C4-2B (cell line): Measurements from ENCODE around the gene RBM6.

Source experiments
- H3K27ac ChIP-seq: fragments of 450-650 bp; 2 replicates; pipeline ENCODE4 v1.5.1; 2017
- ZFX ChIP-seq: fragments of 450-650 bp; IDR thresholded peaks from 2 replicates; pipeline ENCODE4 v1.6.1; 2017
- TF ChIP-seq, protein P1 (sequence below): fragments of 450-650 bp; conservative IDR thresholded peaks from 2 replicates; pipeline ENCODE4 v1.5.1; 2017; ENCODE audit warnings: mild to moderate bottlenecking

RBM6 gene

DNA sequence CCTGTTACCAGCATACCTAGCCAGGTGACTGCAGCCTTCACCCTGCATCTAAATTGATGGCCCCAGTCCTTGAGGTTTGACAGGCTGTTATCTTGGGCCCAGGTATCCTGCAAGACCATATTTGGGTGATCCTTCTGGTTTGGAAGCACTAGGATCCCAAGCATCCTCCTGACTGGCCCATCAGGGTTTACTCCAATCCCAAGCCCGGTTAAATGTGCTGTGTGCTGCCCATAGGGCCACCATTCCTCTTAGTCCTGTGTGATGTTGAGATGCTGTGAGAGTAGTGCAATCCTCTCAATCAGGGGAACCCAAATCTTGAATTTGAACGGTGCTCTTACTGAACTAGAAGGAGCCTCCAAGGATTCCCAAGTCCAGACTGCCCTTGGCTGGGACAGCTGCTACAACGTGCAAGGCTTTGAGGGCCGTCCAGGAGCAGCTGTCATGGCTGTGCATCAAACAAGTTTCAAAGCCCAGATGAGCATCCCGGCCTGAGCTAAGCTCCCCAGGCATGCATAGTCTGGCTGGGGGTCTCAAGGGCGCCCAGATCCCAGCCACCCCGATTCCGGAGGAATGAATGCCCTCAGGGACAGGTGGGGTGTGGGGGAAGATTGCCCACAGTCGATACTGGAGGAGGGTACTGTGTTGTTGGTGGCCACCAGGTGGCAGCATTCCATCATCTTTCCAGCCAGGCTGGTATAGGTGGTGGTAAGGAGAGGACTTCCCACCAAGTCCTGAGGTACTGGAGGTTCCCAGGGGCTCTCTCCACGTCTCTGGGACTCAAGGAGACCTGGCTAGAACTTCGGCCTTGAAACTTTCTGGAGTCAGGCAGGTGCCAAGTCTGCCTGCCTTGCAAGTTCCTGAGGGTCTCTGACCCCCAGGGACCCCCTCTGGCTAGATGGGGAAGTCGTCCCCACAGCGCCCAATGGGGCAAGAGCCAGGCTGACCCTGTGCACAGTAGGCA is 181.4 kb downstream of the RBM6 start:
- H3K27ac ChIP-seq, result no peak overlapping the region
- no peak for TF ChIP-seq ZFX
- TF ChIP-seq, protein P1, sequence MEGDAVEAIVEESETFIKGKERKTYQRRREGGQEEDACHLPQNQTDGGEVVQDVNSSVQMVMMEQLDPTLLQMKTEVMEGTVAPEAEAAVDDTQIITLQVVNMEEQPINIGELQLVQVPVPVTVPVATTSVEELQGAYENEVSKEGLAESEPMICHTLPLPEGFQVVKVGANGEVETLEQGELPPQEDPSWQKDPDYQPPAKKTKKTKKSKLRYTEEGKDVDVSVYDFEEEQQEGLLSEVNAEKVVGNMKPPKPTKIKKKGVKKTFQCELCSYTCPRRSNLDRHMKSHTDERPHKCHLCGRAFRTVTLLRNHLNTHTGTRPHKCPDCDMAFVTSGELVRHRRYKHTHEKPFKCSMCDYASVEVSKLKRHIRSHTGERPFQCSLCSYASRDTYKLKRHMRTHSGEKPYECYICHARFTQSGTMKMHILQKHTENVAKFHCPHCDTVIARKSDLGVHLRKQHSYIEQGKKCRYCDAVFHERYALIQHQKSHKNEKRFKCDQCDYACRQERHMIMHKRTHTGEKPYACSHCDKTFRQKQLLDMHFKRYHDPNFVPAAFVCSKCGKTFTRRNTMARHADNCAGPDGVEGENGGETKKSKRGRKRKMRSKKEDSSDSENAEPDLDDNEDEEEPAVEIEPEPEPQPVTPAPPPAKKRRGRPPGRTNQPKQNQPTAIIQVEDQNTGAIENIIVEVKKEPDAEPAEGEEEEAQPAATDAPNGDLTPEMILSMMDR, result peak; percentile 82

DNA sequence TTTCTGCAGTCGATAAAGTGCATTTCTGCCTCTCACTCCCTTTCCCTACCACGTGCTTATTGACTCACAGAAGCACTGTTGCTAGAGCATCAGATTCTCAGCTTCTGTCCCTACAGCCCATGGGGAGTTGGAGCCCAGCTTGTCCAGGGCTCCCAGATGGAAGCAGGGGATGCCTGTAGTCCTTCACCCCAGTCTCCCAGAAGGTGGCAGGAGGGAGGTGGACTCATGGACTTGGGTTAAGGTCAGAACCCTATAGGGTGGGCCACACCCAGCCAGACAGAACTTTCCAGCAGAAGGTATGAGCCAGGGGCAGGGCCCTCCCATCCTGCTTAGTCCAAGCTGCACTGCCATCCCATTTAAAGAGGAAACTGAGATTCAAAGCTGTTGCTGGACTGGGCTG is 182.1 kb downstream of the RBM6 start:
- TF ChIP-seq, protein P1, result no peak
- no peak for TF ChIP-seq ZFX
- no peak overlapping the region for H3K27ac ChIP-seq

DNA sequence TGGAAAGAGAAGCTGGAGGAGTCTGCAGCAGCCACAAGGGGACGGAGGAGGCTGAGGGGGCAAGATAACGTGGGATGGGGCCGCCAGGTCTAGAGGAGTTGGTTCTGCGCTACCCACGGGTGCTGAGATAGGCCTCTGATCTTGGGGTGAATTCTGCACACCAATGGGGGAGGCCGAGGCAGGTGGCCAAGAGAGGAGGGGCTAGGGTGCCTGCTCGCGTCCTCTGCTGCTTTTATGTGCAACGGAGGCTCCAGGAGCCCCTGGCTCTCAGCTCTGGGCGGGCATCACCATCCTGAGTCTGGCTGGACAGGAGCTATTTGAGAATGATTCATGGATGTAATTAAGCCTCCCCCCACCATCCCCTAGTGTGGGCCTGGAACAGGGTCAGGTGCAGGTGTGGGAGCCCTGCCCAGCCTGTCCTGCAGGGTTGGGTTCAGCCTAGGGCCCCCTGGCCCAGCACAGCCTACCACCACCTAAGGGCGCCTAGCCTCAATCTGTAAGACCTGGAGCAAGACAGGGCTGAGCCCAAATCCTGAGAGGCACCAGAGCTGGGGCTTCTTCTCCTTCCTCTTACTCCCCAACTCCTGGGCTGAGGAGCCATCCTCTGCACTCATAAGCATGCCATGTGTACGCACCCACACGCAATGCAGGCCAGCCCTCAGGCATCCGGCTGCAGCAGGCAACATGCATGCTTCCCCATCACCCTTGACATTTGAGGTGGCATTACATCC is 182.9 kb downstream of the RBM6 start:
- TF ChIP-seq, protein P1, result no peak
- no peak for TF ChIP-seq ZFX
- H3K27ac ChIP-seq, result no peak overlapping the region

DNA sequence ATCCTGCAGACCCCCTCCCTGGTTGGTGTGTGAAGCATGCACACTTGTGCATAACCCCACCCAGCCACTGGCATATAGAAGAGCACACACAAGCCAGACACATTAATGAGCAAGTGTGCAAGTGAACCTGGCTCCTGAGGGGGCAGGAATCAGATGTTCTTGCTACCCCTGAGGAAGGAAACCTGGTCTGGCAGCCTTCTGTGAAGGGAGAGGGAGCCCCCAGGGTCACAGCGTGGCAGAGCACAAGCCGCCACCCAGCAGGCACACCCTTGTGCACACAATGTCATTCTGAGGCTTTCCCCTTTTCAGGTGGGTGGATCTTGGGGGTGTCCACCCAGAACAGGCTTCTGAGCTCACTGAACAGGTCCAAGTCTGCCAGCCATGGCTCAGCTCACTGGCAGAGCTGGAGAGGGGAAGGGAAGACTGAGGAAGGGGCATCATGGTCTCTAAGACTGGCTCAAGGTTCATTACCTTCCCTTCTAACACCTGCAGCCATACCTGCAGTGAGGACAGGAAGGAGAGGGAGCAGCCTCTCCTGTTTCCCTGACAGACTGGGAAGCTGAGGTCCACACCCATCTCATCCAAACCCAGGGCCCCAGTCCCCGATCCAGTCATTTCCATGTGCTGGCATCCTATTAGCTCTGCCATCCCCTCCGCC is 183.6 kb downstream of the RBM6 start:
- TF ChIP-seq, protein P1, result no peak
- TF ChIP-seq ZFX, result no peak
- no peak overlapping the region for H3K27ac ChIP-seq

DNA sequence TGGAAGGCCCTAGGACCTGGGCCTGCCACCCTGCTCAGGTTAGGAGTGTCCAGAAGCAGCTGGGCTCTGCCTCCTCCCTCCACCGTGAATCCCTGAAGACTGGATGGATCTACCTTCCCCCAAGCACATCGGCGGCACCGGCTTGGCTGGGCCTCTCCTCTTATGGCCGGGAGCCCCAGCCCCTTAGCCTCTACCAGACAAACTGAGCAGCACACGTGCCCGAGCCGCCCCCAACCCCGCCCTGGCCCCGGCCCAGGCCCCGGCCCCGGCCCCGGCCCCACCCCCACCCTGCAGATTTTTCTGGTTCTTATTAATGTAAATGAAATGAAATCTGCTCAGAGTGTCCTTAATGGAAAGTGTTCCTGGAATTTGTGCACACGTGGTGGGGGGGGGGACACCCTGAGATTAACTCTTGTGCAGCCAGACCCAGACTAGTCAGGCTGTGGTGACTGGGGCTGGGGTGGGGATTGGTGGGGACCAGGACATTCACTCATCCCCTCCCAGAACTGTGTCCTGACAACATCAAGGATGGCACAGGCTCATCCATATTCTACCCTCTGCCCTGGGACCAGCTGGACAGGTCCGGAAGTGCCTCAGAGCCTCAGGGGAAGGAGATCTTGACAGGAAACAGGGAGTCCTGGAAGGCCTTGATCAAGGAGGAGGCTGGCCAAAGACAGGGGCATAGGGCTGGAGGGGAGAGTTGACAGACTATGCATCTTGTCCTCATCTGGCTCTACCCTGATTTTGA is 184.3 kb downstream of the RBM6 start:
- no peak overlapping the region for H3K27ac ChIP-seq
- no peak for TF ChIP-seq ZFX
- TF ChIP-seq, protein P1, result no peak

DNA sequence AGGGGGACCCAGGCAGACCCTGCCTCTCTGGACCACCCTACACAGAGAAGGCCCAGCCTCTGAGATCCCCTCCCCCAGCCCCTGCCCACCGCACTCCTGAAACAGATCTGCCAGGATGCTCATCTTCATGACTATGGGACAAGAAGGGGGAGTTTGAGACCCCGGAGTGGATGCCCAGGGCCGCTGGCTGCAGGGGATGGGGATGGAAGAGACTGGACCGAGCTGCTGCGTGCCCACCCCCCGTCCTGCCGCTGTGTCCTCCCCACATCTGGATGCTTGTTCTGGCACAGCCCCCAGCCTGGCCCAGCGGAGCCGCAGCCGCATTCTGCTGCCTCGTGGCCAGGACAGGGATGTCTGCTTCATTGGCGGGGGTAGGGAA is 184.8 kb downstream of the RBM6 start:
- H3K27ac ChIP-seq, result no peak overlapping the region

More for the DNA sequence above, 184.8 kb downstream of the RBM6 start:
- TF ChIP-seq, protein P1, result no peak
- no peak for TF ChIP-seq ZFX
